ENCODE results near the gene PCDHGA8. TPM values are rescaled to one million over a fixed set of nuclear protein-coding genes. Genes with fewer than 3 reads are reported as not detected.

Gene PCDHGA8
- polyA plus RNA-seq, 1 donor (not counting 4 experiments of a cell fraction or from before 2014, with no cell fraction given): 0.08 TPM

GRCh38 chr5:141409598-141410306, 17.3 kb downstream of the PCDHGA8 start:
- H3K27me3 ChIP-seq (ENCODE audit: control insufficient read depth, extremely low read depth, insufficient read depth, low read length): peaks cover 15% of the 10 kb centered on the region
- H3K79me2 ChIP-seq (ENCODE audit: control insufficient read depth, insufficient read depth, low read length): no peaks in the 10 kb centered on the region
- no peaks in the 10 kb centered on the region for H4K20me1 ChIP-seq (ENCODE audit: control insufficient read depth, extremely low read depth, insufficient read depth, low read length)
- FAIRE-seq: no peak
- TF ChIP-seq CTCF (optimal IDR thresholded peaks at IDR 0.05 in 1 of 3, IDR thresholded peaks at IDR 0.05 in 1 of 3, conservative IDR thresholded peaks at IDR 0.05 in 1 of 3; ENCODE audit: extremely low read depth in 1 of 3, insufficient read depth in 2 of 3, low read length in 3 of 3) (no peak), EZH2 (IDR thresholded peaks at IDR 0.05; ENCODE audit: low read length) (no peak)
- no peaks in the 10 kb centered on the region for H3K9me1 ChIP-seq (ENCODE audit: control insufficient read depth, extremely low read depth, insufficient read depth, low read length)
- no peak overlapping the region for H3K4me3 ChIP-seq (ENCODE audit: control insufficient read depth in 2 of 3, extremely low read depth in 1 of 3, insufficient read depth in 2 of 3, low read depth in 1 of 3, low read length in 3 of 3)
- dilution Hi-C loops (cut with MboI; ENCODE audit: extremely low pct_ligation_motif_present, low sequenced_read_pairs): no loop called here
- no peak overlapping the region for H3K9ac ChIP-seq (ENCODE audit: control insufficient read depth, extremely low read depth, insufficient read depth, low read length)
- no peak for DNase-seq (ENCODE audit: low read depth, low spot score)
- no peak overlapping the region for H3K27ac ChIP-seq (ENCODE audit: control insufficient read depth, insufficient read depth, low read length)
- no peak overlapping the region for H3K4me2 ChIP-seq (ENCODE audit: control insufficient read depth, extremely low read depth, insufficient read depth, low read depth, low read length)
- no peaks in the 10 kb centered on the region for H3K36me3 ChIP-seq (ENCODE audit: control insufficient read depth in 2 of 2, extremely low read depth in 1 of 2, insufficient read depth in 2 of 2, low read length in 2 of 2)
- no peak overlapping the region for H2AFZ ChIP-seq (ENCODE audit: control insufficient read depth, low read length)
- peaks cover 5% of the 10 kb centered on the region for H3K4me1 ChIP-seq (ENCODE audit: control insufficient read depth, extremely low read depth, insufficient read depth, low read length)
- peaks cover 22% of the 10 kb centered on the region for H3K9me3 ChIP-seq (ENCODE audit: control insufficient read depth, low read depth, low read length)

DNA sequence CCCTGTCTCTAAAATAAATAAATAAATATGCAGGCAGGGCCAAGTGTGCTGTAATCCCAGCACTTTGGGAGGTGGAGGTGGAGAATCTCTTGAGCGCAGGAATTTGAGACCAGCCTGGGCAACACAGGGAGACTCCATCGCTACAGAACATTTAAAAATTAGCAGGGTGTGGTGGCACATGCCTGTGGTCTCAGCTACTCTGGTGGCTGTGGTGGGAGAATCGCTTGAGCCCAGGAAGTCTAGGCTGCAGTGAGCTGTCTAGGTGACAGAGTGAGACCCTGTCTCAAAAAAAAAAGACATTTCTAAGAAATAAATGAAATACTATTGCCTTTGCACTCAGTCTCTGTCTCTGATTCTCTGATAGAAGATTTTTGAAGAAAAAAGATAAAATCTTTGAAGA, 19.1 kb downstream of the PCDHGA8 start:
- H3K4me3 ChIP-seq (ENCODE audit: control insufficient read depth in 2 of 3, extremely low read depth in 1 of 3, insufficient read depth in 2 of 3, low read depth in 1 of 3, low read length in 3 of 3): no peak overlapping the region
- dilution Hi-C loops (cut with MboI; ENCODE audit: extremely low pct_ligation_motif_present, low sequenced_read_pairs): no loop called here
- no peak for FAIRE-seq

More for the DNA sequence above, 19.1 kb downstream of the PCDHGA8 start:
- Histone ChIP-seq H3K9me1 (ENCODE audit: control insufficient read depth, extremely low read depth, insufficient read depth, low read length) (no peaks in the 10 kb centered on the region), H3K36me3 (ENCODE audit: control insufficient read depth in 2 of 2, extremely low read depth in 1 of 2, insufficient read depth in 2 of 2, low read length in 2 of 2) (no peaks in the 10 kb centered on the region), H3K9me3 (ENCODE audit: control insufficient read depth, low read depth, low read length) (peaks cover 23% of the 10 kb centered on the region), H3K4me2 (ENCODE audit: control insufficient read depth, extremely low read depth, insufficient read depth, low read depth, low read length) (no peak overlapping the region), H3K27ac (ENCODE audit: control insufficient read depth, insufficient read depth, low read length) (no peak overlapping the region), H3K9ac (ENCODE audit: control insufficient read depth, extremely low read depth, insufficient read depth, low read length) (no peak overlapping the region), H3K27me3 (ENCODE audit: control insufficient read depth, extremely low read depth, insufficient read depth, low read length) (peaks cover 15% of the 10 kb centered on the region), H3K79me2 (ENCODE audit: control insufficient read depth, insufficient read depth, low read length) (no peaks in the 10 kb centered on the region), H4K20me1 (ENCODE audit: control insufficient read depth, extremely low read depth, insufficient read depth, low read length) (no peaks in the 10 kb centered on the region), H3K4me1 (ENCODE audit: control insufficient read depth, extremely low read depth, insufficient read depth, low read length) (peaks cover 5% of the 10 kb centered on the region), H2AFZ (ENCODE audit: control insufficient read depth, low read length) (no peak overlapping the region)
- TF ChIP-seq EZH2 (IDR thresholded peaks at IDR 0.05; ENCODE audit: low read length): no peak
- TF ChIP-seq CTCF (optimal IDR thresholded peaks at IDR 0.05 in 1 of 3, IDR thresholded peaks at IDR 0.05 in 1 of 3, conservative IDR thresholded peaks at IDR 0.05 in 1 of 3; ENCODE audit: extremely low read depth in 1 of 3, insufficient read depth in 2 of 3, low read length in 3 of 3): no peak
- no peak for DNase-seq (ENCODE audit: low read depth, low spot score)
